Measurements from ENCODE around the gene ARHGEF19.
A peak's percentile ranks its signal among the peaks of the same experiment; 100 is the strongest.

Gene ARHGEF19

GRCh38 chr1:16205891-16206546 lies 6.4 kb downstream of the ARHGEF19 start:
- H3K4me3 Mint-ChIP-seq = peak overlapping the region; percentile 86 to 89 (median 88)
- H3K36me3 Mint-ChIP-seq (ENCODE audit: low read depth) = peaks cover 4% of the 10 kb centered on the region
- no peaks in the 10 kb centered on the region for H3K9me3 Mint-ChIP-seq
- H3K27me3 Mint-ChIP-seq (ENCODE audit: low read depth) = peaks cover 3% of the 10 kb centered on the region
- H3K4me1 Mint-ChIP-seq = peaks cover 18% of the 10 kb centered on the region
- TF ChIP-seq CTCF (IDR thresholded peaks at IDR 0.05; ENCODE audit: unreplicated experiment in 3 of 3) = no peak
- H3K27ac Mint-ChIP-seq = peak overlapping the region; percentile 92 to 97 (median 96)

GRCh38 chr1:16205334-16205671 lies 7.1 kb downstream of the ARHGEF19 start:
- Mint-ChIP-seq H3K36me3 (ENCODE audit: low read depth) (peaks cover 4% of the 10 kb centered on the region), H3K27ac (no peak overlapping the region), H3K9me3 (no peaks in the 10 kb centered on the region), H3K4me1 (peaks cover 15% of the 10 kb centered on the region), H3K27me3 (ENCODE audit: low read depth) (peaks cover 3% of the 10 kb centered on the region), H3K4me3 (peak overlapping the region in 1 of 3 experiments; percentile 32)
- peak in 1 of 3 experiments; percentile 3 for TF ChIP-seq CTCF (IDR thresholded peaks at IDR 0.05; ENCODE audit: unreplicated experiment in 3 of 3)

GRCh38 chr1:16204634-16205333 lies 7.7 kb downstream of the ARHGEF19 start:
- peak; percentile 36 to 46 (median 38) for TF ChIP-seq CTCF (IDR thresholded peaks at IDR 0.05; ENCODE audit: unreplicated experiment in 3 of 3)
- H3K9me3 Mint-ChIP-seq = no peaks in the 10 kb centered on the region
- peaks cover 4% of the 10 kb centered on the region for H3K36me3 Mint-ChIP-seq (ENCODE audit: low read depth)
- H3K27ac Mint-ChIP-seq = peak overlapping the region in 1 of 3 experiments; percentile 33
- peaks cover 14% of the 10 kb centered on the region for H3K4me1 Mint-ChIP-seq
- H3K4me3 Mint-ChIP-seq = peak overlapping the region; percentile 51 to 72 (median 61)
- peaks cover 3% of the 10 kb centered on the region for H3K27me3 Mint-ChIP-seq (ENCODE audit: low read depth)

GRCh38 chr1:16204216-16204615 lies 8.2 kb downstream of the ARHGEF19 start:
- TF ChIP-seq CTCF (IDR thresholded peaks at IDR 0.05; ENCODE audit: unreplicated experiment in 3 of 3) = no peak
- H3K27me3 Mint-ChIP-seq (ENCODE audit: low read depth) = peaks cover 3% of the 10 kb centered on the region
- H3K36me3 Mint-ChIP-seq (ENCODE audit: low read depth) = peaks cover 4% of the 10 kb centered on the region
- peak overlapping the region in 1 of 3 experiments; percentile 33 for H3K27ac Mint-ChIP-seq
- no peaks in the 10 kb centered on the region for H3K9me3 Mint-ChIP-seq
- H3K4me3 Mint-ChIP-seq = peak overlapping the region in 1 of 3 experiments; percentile 45
- peaks cover 9% of the 10 kb centered on the region for H3K4me1 Mint-ChIP-seq

GRCh38 chr1:16203550-16203949 lies 8.9 kb downstream of the ARHGEF19 start:
- H3K9me3 Mint-ChIP-seq = no peaks in the 10 kb centered on the region
- H3K4me1 Mint-ChIP-seq = peaks cover 8% of the 10 kb centered on the region

More at GRCh38 chr1:16203550-16203949, 8.9 kb downstream of the ARHGEF19 start:
- Mint-ChIP-seq H3K36me3 (ENCODE audit: low read depth) (peaks cover 4% of the 10 kb centered on the region), H3K27me3 (ENCODE audit: low read depth) (peaks cover 3% of the 10 kb centered on the region), H3K4me3 (no peak overlapping the region), H3K27ac (no peak overlapping the region)
- no peak for TF ChIP-seq CTCF (IDR thresholded peaks at IDR 0.05; ENCODE audit: unreplicated experiment in 3 of 3)
